ENCODE measurements around the gene SARNP.
A peak's percentile ranks its signal among the peaks of the same experiment; 100 is the strongest.

Gene SARNP

DNA sequence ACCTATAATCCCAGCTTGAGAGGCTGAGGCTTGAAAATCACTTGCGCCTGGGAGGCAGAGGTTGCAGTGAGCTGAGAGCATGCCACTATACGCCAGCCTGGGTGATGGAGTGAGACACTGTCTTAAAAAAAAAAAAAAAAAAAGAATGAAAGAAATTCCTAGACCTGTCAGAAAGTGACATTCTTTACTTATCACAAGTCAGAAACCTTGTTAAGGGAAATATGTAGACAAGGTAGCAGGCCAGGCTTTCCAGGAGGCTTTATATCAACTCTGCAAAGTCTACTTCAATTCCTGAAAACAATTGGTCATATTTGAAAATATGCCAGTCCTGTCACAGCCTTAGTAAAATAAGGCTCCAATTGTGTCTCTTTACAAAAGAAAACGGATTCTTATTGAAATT, 44.3 kb upstream of the SARNP start:
- no peak overlapping the region for H4K5ac ChIP-seq (ENCODE audit: low read length)
- no peak overlapping the region for H3K27ac ChIP-seq (ENCODE audit: low read depth, low read length)
- WGBS (ENCODE audit: extremely low coverage, insufficient coverage, low lambda C conversion rate): no CpG with 5 or more reads among the region's 3 CpGs

DNA sequence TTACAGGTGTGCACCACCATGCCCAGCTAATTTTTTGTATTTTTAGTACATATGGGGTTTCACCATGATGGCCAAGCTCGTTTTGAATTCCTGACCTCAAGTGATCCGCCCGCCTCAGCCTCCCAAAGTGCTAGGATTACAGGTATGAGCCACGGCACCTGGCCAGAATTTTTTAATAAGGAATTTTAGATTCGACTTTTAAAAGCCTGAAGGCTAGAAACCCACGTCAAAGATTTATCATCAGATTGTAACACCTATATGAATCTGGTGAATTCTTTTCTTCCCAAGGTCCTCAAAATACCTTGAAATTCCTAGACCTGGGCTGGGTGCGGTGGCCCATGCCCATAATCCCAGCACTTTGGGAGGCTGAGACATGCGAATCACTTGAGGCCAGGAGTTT, 43.9 kb upstream of the SARNP start:
- H3K18ac ChIP-seq (ENCODE audit: low read length): no peak overlapping the region
- H3K79me2 ChIP-seq (ENCODE audit: control insufficient read depth, insufficient read depth, low read length): no peaks in the 10 kb centered on the region
- H3K9ac ChIP-seq (ENCODE audit: low read length): no peak overlapping the region
- no peak overlapping the region for H2BK5ac ChIP-seq (ENCODE audit: low read length)
- H3K4me3 ChIP-seq (ENCODE audit: low read length): no peak overlapping the region
- no peak overlapping the region for H3K56ac ChIP-seq (ENCODE audit: low read length)
- H3K36me3 ChIP-seq (ENCODE audit: control insufficient read depth, insufficient read depth, low read length): no peaks in the 10 kb centered on the region
- H4K8ac ChIP-seq (ENCODE audit: low read depth, low read length): no peak overlapping the region
- no peak overlapping the region for H4K5ac ChIP-seq (ENCODE audit: low read length)
- no peak for DNase-seq
- H3K27ac ChIP-seq (ENCODE audit: low read depth, low read length): no peak overlapping the region
- H2BK120ac ChIP-seq (ENCODE audit: low read depth, low read length): no peak overlapping the region
- no peaks in the 10 kb centered on the region for H3K4me1 ChIP-seq (ENCODE audit: control insufficient read depth, low read depth, low read length)
- H3K4me2 ChIP-seq (ENCODE audit: low read length): no peak overlapping the region
- H3K23ac ChIP-seq (ENCODE audit: low read length): no peak overlapping the region
- H3K27me3 ChIP-seq (ENCODE audit: insufficient read depth, low read length, poor library complexity): no peaks in the 10 kb centered on the region
- no peak overlapping the region for H3K4ac ChIP-seq (ENCODE audit: low read depth, low read length)
- no peak overlapping the region for H2AK5ac ChIP-seq (ENCODE audit: low read length)
- WGBS (ENCODE audit: extremely low coverage, insufficient coverage, low lambda C conversion rate): no CpG with 5 or more reads among the region's 8 CpGs
- no peaks in the 10 kb centered on the region for H3K79me1 ChIP-seq (ENCODE audit: low read length)
- H2BK15ac ChIP-seq (replicated peaks; ENCODE audit: low read depth): no peak overlapping the region

More for the DNA sequence above, 44.3 kb upstream of the SARNP start:
- Histone ChIP-seq H3K18ac (ENCODE audit: low read length) (no peak overlapping the region), H3K4me1 (ENCODE audit: control insufficient read depth, low read depth, low read length) (no peaks in the 10 kb centered on the region), H3K27me3 (ENCODE audit: insufficient read depth, low read length, poor library complexity) (no peaks in the 10 kb centered on the region), H3K9ac (ENCODE audit: low read length) (no peak overlapping the region), H2AK5ac (ENCODE audit: low read length) (no peak overlapping the region), H3K4me2 (ENCODE audit: low read length) (no peak overlapping the region), H3K36me3 (ENCODE audit: control insufficient read depth, insufficient read depth, low read length) (no peaks in the 10 kb centered on the region), H3K4me3 (ENCODE audit: low read length) (no peak overlapping the region), H2BK15ac (replicated peaks; ENCODE audit: low read depth) (no peak overlapping the region), H4K8ac (ENCODE audit: low read depth, low read length) (no peak overlapping the region), H3K79me2 (ENCODE audit: control insufficient read depth, insufficient read depth, low read length) (no peaks in the 10 kb centered on the region), H3K23ac (ENCODE audit: low read length) (no peak overlapping the region), H3K4ac (ENCODE audit: low read depth, low read length) (no peak overlapping the region), H3K79me1 (ENCODE audit: low read length) (no peaks in the 10 kb centered on the region), H2BK5ac (ENCODE audit: low read length) (no peak overlapping the region), H3K56ac (ENCODE audit: low read length) (no peak overlapping the region), H2BK120ac (ENCODE audit: low read depth, low read length) (no peak overlapping the region)
- no peak for DNase-seq

DNA sequence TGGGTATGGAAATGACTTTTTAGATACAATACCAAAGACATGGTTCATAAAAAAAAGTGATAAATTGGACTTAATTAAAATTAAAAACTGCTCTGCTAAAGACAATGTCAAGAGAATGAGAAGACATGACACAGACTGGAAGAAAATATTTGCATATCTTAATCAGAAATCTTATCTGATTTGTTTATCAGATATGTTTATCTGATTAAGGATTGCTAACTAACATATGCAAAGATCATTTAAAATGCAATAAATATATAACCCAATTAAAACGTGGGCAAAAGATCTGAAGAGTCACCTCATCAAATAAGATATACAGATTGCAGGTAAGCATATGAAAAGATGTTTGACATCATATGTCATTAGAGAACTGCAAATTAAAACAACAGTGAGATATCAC, 35.2 kb upstream of the SARNP start:
- Histone ChIP-seq H3K4me2 (ENCODE audit: low read length) (no peak overlapping the region), H3K79me2 (ENCODE audit: control insufficient read depth, insufficient read depth, low read length) (no peaks in the 10 kb centered on the region), H3K4me3 (ENCODE audit: low read length) (no peak overlapping the region), H3K9ac (ENCODE audit: low read length) (no peak overlapping the region), H3K4me1 (ENCODE audit: control insufficient read depth, low read depth, low read length) (no peaks in the 10 kb centered on the region), H3K23ac (ENCODE audit: low read length) (no peak overlapping the region), H4K5ac (ENCODE audit: low read length) (no peak overlapping the region), H3K27ac (ENCODE audit: low read depth, low read length) (no peak overlapping the region), H3K27me3 (ENCODE audit: insufficient read depth, low read length, poor library complexity) (no peaks in the 10 kb centered on the region), H3K79me1 (ENCODE audit: low read length) (no peaks in the 10 kb centered on the region), H2AK5ac (ENCODE audit: low read length) (no peak overlapping the region), H3K36me3 (ENCODE audit: control insufficient read depth, insufficient read depth, low read length) (no peaks in the 10 kb centered on the region), H2BK5ac (ENCODE audit: low read length) (no peak overlapping the region), H4K8ac (ENCODE audit: low read depth, low read length) (no peak overlapping the region), H2BK15ac (replicated peaks; ENCODE audit: low read depth) (no peak overlapping the region), H3K18ac (ENCODE audit: low read length) (no peak overlapping the region), H2BK120ac (ENCODE audit: low read depth, low read length) (no peak overlapping the region), H3K4ac (ENCODE audit: low read depth, low read length) (no peak overlapping the region), H3K56ac (ENCODE audit: low read length) (no peak overlapping the region)
- WGBS (ENCODE audit: extremely low coverage, insufficient coverage, low lambda C conversion rate): no CpG with 5 or more reads among the region's 1 CpG
- DNase-seq: no peak

DNA sequence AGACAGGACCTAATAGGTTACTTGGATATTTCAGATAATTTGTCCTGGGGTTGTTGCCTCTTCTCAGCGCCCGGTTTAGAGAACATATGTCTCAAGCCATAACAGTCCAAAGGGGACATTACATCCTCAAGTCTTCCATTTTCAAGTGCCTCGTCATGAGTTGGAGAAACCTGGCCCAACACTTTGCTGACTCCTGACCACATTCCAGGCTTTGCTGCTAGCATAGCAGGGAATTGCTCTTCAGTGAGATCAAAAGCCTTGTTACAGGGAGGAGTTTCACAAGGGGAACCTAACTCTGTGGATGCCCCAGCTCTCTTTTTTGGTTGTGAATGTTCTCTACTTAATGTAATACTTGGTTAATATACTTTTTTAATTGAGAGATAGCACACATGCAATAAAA, 33.4 kb upstream of the SARNP start:
- Histone ChIP-seq H3K4me3 (ENCODE audit: low read length) (no peak overlapping the region), H3K27ac (ENCODE audit: low read depth, low read length) (no peak overlapping the region), H3K23ac (ENCODE audit: low read length) (no peak overlapping the region), H3K4me1 (ENCODE audit: control insufficient read depth, low read depth, low read length) (no peaks in the 10 kb centered on the region), H4K5ac (ENCODE audit: low read length) (no peak overlapping the region), H2AK5ac (ENCODE audit: low read length) (no peak overlapping the region), H4K8ac (ENCODE audit: low read depth, low read length) (no peak overlapping the region), H3K18ac (ENCODE audit: low read length) (no peak overlapping the region), H2BK5ac (ENCODE audit: low read length) (no peak overlapping the region), H3K79me2 (ENCODE audit: control insufficient read depth, insufficient read depth, low read length) (no peaks in the 10 kb centered on the region), H3K9ac (ENCODE audit: low read length) (no peak overlapping the region), H2BK15ac (replicated peaks; ENCODE audit: low read depth) (no peak overlapping the region), H3K56ac (ENCODE audit: low read length) (no peak overlapping the region), H3K36me3 (ENCODE audit: control insufficient read depth, insufficient read depth, low read length) (no peaks in the 10 kb centered on the region), H3K27me3 (ENCODE audit: insufficient read depth, low read length, poor library complexity) (no peaks in the 10 kb centered on the region), H3K79me1 (ENCODE audit: low read length) (no peaks in the 10 kb centered on the region), H3K4me2 (ENCODE audit: low read length) (no peak overlapping the region), H3K4ac (ENCODE audit: low read depth, low read length) (no peak overlapping the region), H2BK120ac (ENCODE audit: low read depth, low read length) (no peak overlapping the region)
- peak; percentile 64 for DNase-seq
- WGBS (ENCODE audit: extremely low coverage, insufficient coverage, low lambda C conversion rate): no CpG with 5 or more reads among the region's 3 CpGs

DNA sequence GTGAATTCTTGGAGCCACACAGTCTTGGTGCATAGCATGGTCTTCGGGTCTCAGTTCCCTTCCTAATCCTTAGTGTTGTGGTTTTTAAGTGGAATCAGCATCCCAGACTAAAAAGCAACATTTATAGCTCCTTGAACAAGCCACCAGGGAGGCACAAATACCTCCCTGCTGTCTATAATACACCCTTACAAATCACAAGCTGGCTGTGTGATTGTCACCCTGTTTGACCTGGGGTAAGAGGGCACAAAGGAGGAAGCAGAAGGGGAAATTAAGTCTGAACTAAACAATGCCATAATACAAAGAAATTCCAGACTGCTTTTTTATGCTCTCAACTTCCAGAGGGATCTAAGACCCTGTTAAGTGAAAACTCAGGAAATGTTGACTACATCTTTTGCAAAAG, 32.9 kb upstream of the SARNP start:
- no peaks in the 10 kb centered on the region for H3K79me2 ChIP-seq (ENCODE audit: control insufficient read depth, insufficient read depth, low read length)
- H3K79me1 ChIP-seq (ENCODE audit: low read length): no peaks in the 10 kb centered on the region
- no peaks in the 10 kb centered on the region for H3K36me3 ChIP-seq (ENCODE audit: control insufficient read depth, insufficient read depth, low read length)
- H2BK15ac ChIP-seq (replicated peaks; ENCODE audit: low read depth): no peak overlapping the region
- DNase-seq: no peak
- no peak overlapping the region for H4K8ac ChIP-seq (ENCODE audit: low read depth, low read length)
- WGBS (ENCODE audit: extremely low coverage, insufficient coverage, low lambda C conversion rate): no CpG with 5 or more reads among the region's 1 CpG
- no peak overlapping the region for H3K4me2 ChIP-seq (ENCODE audit: low read length)
- no peak overlapping the region for H3K4ac ChIP-seq (ENCODE audit: low read depth, low read length)
- no peak overlapping the region for H2BK5ac ChIP-seq (ENCODE audit: low read length)
- no peak overlapping the region for H3K9ac ChIP-seq (ENCODE audit: low read length)
- H3K27me3 ChIP-seq (ENCODE audit: insufficient read depth, low read length, poor library complexity): no peaks in the 10 kb centered on the region
- H3K27ac ChIP-seq (ENCODE audit: low read depth, low read length): no peak overlapping the region
- H3K4me1 ChIP-seq (ENCODE audit: control insufficient read depth, low read depth, low read length): no peaks in the 10 kb centered on the region
- no peak overlapping the region for H3K4me3 ChIP-seq (ENCODE audit: low read length)
- H4K5ac ChIP-seq (ENCODE audit: low read length): no peak overlapping the region
- H2BK120ac ChIP-seq (ENCODE audit: low read depth, low read length): no peak overlapping the region
- no peak overlapping the region for H3K18ac ChIP-seq (ENCODE audit: low read length)
- no peak overlapping the region for H2AK5ac ChIP-seq (ENCODE audit: low read length)
- H3K56ac ChIP-seq (ENCODE audit: low read length): no peak overlapping the region
- no peak overlapping the region for H3K23ac ChIP-seq (ENCODE audit: low read length)

DNA sequence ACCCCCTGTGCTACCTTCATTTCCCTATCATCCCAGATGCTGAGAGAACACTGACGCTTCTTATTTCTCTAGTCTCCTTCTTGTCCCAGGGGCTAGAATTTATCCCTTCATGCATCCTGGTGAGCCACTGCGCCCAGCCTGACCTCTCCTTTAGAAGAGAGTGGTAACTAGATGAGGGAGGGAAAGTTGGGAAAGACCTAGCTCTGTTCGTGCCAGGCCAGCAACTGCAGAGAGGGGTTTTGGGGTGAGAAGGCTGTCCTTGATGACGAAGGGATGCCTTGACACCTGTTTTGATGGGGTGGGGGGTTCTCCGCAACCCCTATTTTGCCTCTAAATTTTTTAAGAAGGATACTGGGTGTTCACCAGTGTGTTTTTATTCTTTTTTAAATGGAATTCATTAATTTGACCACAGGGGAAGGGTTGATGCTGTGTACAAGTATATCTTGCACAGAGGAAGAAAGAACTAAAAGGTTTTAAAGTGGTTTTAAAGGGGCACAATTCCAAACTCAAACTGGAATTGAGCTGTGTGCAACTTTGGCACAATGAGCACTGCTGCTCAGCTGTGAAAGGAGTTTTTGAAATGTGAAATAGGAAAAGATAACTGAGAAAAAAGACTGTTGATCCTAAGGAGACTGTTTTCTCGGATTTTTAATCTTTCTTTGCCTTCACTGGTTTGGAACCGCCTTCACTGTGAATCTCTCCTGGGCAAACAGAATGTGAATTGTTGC, 32.3 kb upstream of the SARNP start:
- no peaks in the 10 kb centered on the region for H3K4me1 ChIP-seq (ENCODE audit: control insufficient read depth, low read depth, low read length)
- no CpG with 5 or more reads among the region's 7 CpGs for WGBS (ENCODE audit: extremely low coverage, insufficient coverage, low lambda C conversion rate)

More for the DNA sequence above, 32.3 kb upstream of the SARNP start:
- H3K23ac ChIP-seq (ENCODE audit: low read length): no peak overlapping the region
- H3K79me2 ChIP-seq (ENCODE audit: control insufficient read depth, insufficient read depth, low read length): no peaks in the 10 kb centered on the region
- H3K4ac ChIP-seq (ENCODE audit: low read depth, low read length): no peak overlapping the region
- no peak overlapping the region for H2BK5ac ChIP-seq (ENCODE audit: low read length)
- no peak overlapping the region for H3K18ac ChIP-seq (ENCODE audit: low read length)
- H3K79me1 ChIP-seq (ENCODE audit: low read length): no peaks in the 10 kb centered on the region
- H4K8ac ChIP-seq (ENCODE audit: low read depth, low read length): no peak overlapping the region
- no peak overlapping the region for H4K5ac ChIP-seq (ENCODE audit: low read length)
- no peak overlapping the region for H2BK15ac ChIP-seq (replicated peaks; ENCODE audit: low read depth)
- no peak overlapping the region for H3K27ac ChIP-seq (ENCODE audit: low read depth, low read length)
- H3K9ac ChIP-seq (ENCODE audit: low read length): no peak overlapping the region
- DNase-seq: no peak
- H3K4me3 ChIP-seq (ENCODE audit: low read length): no peak overlapping the region
- H2AK5ac ChIP-seq (ENCODE audit: low read length): no peak overlapping the region
- no peak overlapping the region for H3K56ac ChIP-seq (ENCODE audit: low read length)
- no peaks in the 10 kb centered on the region for H3K36me3 ChIP-seq (ENCODE audit: control insufficient read depth, insufficient read depth, low read length)
- H3K27me3 ChIP-seq (ENCODE audit: insufficient read depth, low read length, poor library complexity): no peaks in the 10 kb centered on the region
- no peak overlapping the region for H3K4me2 ChIP-seq (ENCODE audit: low read length)
- no peak overlapping the region for H2BK120ac ChIP-seq (ENCODE audit: low read depth, low read length)

Data from mesendoderm (in vitro differentiated cells).